GM13977 (cell line): ENCODE data around the gene RAB11A.
"Not testable (repeated sequence)": the region's sequence is repeated elsewhere in the genome, so short reads cannot be mapped to it uniquely, and the experiment has no call there.

Experiments used
- DNase-seq: peaks from one replicate; pipeline ENCODE4 v3.0.0; 2012; ENCODE audit warnings: low spot score
- CTCF ChIP-seq: IDR thresholded peaks from 2 replicates; pipeline ENCODE4 v1.5.1; 2012; ENCODE audit warnings: mild to moderate bottlenecking, control low read depth; ENCODE audit not compliant: insufficient read depth; ENCODE audit errors: extremely low read depth, missing control alignments
- in situ Hi-C: fragments of 300-500 bp; cut with MboI; formaldehyde crosslinking; loops from one replicate; pipeline ENCODE4 v1.12.0; 2022; ENCODE audit warnings: low sequenced_read_pairs, low pct_unique_long_range_greater_than_20kb, mixed read lengths, inconsistent platforms; ENCODE audit not compliant: unreplicated experiment

The RAB11A gene

GRCh38 chr15:65863106-65863505, 6.2 kb upstream of the RAB11A start:
- DNase-seq: no peak
- in situ Hi-C loops: no loop called here

GRCh38 chr15:65867244-65867643, 2.0 kb upstream of the RAB11A start:
- no peak for TF ChIP-seq CTCF
- in situ Hi-C loops: no loop called here
- DNase-seq: no peak

More at GRCh38 chr15:65863106-65863505, 6.2 kb upstream of the RAB11A start:
- TF ChIP-seq CTCF: no peak

DNA sequence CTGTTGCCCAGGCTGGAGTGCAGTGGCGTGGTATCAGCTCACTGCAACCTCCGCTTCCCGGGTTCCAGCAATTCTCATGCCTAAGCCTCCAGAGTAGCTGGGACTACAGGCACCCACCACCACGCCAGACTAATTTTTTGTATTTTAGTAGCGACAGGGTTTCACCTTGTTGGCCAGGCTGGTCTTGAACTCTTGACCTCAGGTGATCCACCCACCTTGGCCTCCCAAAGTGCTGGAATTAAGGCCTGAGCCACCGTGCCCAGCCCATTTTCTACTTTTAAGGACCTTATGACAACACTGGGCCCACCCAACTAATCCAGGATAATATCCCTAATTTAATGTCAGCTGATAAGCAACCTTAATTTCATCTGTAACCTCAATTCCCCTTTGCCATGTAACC, 1.4 kb upstream of the RAB11A start:
- DNase-seq, in situ Hi-C loops: not testable (repeated sequence)

GRCh38 chr15:65868546-65869125, 655 bp upstream of the RAB11A start:
- TF ChIP-seq CTCF: no peak
- in situ Hi-C loops: no loop called here

DNA sequence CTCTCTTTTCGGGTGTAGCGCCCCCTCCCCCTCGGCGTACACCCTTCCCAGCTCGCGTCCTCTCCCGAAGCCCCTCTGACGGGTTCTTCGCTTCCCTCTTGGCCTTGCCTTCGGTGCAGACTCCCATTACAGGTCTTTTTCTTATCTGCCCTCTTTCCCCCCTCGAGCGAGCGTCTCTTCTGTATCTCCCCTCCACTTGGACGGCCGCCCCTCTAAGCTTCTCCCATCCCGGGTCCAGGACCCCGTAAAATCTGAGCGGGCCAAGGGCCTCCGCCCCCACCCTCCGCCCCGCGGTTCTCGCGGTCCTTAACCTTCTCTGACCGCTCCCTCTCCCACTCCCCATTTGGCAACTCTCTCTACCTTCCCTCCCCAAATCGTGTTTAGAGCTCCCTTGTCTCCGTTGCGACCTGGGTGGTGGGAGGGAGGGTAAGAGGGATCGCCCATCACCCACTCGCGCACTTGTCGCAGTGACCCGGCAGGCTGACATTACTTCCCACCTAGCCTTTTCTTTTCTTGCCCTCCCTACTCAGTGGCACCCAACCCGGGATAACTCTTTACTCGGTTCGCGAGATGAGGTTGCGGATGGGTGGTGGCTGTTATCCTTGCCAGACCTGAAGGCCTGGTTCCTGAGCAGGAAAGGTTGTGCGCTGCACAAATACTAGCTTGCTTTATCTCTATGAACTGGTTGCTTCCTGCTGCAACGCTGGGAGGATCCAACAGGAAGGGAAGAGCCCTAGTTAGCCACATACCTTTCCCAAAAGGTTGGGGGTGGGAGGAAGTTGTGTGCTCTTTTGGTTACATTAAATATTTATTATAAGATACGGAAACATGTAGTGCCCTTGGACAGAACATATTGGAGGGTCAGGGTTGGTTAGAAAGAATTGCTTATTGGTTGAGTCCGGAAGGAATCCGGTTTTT, 922 bp downstream of the RAB11A start:
- in situ Hi-C loops: no loop called here
- peak; percentile 5 for TF ChIP-seq CTCF
- no peak for DNase-seq

More at GRCh38 chr15:65868546-65869125, 655 bp upstream of the RAB11A start:
- no peak for DNase-seq

- no peak for TF ChIP-seq CTCF
- in situ Hi-C loops: no loop called here
- peak; percentile 62 for DNase-seq
Observed at GRCh38 chr15:65870889-65871533, 1.7 kb downstream of the RAB11A start.

DNA sequence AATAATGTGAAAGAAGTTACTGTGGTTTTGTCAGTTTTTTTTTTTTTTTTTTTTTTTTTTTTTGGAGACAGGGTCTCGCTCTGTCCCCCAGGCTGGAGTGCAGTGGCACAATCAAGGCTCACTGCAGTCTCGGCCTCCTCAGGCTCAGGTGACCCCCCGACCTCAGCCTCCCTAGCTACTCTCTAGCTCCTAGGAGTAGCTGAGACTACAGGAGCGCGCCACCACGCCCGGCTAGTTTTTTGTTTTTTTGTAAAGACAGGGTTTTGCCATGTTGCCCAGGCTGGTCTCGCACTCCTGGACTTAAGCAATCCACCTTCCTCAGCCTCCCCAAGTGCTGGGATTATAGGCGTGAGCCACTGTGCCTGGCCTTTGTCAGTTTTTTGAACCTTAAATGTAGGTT, 2.6 kb downstream of the RAB11A start:
- DNase-seq, in situ Hi-C loops: not testable (repeated sequence)

- DNase-seq, in situ Hi-C loops: not testable (repeated sequence)
Observed at GRCh38 chr15:65872596-65872995, 3.3 kb downstream of the RAB11A start.
